GM12878 (cell line): ENCODE measurements around the gene TEX9. TPM values are rescaled to one million over a fixed set of nuclear protein-coding genes. Genes with fewer than 3 reads are reported as not detected.

Source experiments
- ATAC-seq: fragments of 200-7000 bp; cut with Tn5 transposase; 3 replicates; pipeline ENCODE4 v1.9.1; 2020; ENCODE audit warnings: mild to moderate bottlenecking, moderate library complexity
- BruUV-seq: library from RNA; stranded (reverse); fragments of 400-500 nt; replicated peaks from 2 replicates; lab custom pipeline; 2021; lab: Mats Ljungman, UMichigan
- CTCF ChIA-PET: fragments of 300-600 bp; sonication (Branson Sonifier 250); formaldehyde crosslinking; extraction: SDS; loops from one replicate; lab custom pipeline; 2021; ENCODE audit warnings: inconsistent platforms; lab: Yijun Ruan, JAX
- POLR2A ChIA-PET: fragments of 350-600 bp; formaldehyde crosslinking; extraction: SDS; loops from one replicate; lab custom pipeline; 2021; ENCODE audit warnings: inconsistent platforms; lab: Charles Lee
- RAD21 ChIA-PET: fragments of 300-600 bp; sonication (Branson Sonifier 250); formaldehyde crosslinking; loops from one replicate; lab custom pipeline; 2023; ENCODE audit warnings: antibody characterized with exemption; ENCODE audit not compliant: unreplicated experiment; lab: Charles Lee
- SMC1A ChIA-PET: fragments of 300-600 bp; sonication (Branson Sonifier 250); formaldehyde crosslinking; loops from one replicate; lab custom pipeline; 2023; ENCODE audit not compliant: unreplicated experiment, uncharacterized antibody; lab: Charles Lee
- DNase-seq: peaks from one replicate; pipeline ENCODE4 v3.0.0-alpha.2; 2011; ENCODE audit warnings: low read depth, low spot score
- FAIRE-seq: peaks from 3 replicates; lab custom pipeline; 2011; peaks lifted over from hg19 to GRCh38; lab: Jason Lieb, UNC
- H2AFZ ChIP-seq: 2 replicates; pipeline ENCODE4 v1.6.0; 2011; ENCODE audit warnings: low read depth, low read length, control low read depth; ENCODE audit not compliant: control insufficient read depth
- H3K27ac ChIP-seq: 2 replicates; pipeline ENCODE4 v1.5.1; 2011; ENCODE audit warnings: control low read depth; ENCODE audit not compliant: control insufficient read depth, insufficient read depth
- H3K27me3 ChIP-seq, 2 experiments: replicated peaks in 1 of 2; 2 replicates each; pipeline versions ENCODE4 v1.6.0 to v1.6.1; 2011; ENCODE audit warnings: low read length in 1 of 2; ENCODE audit not compliant: control insufficient read depth in 2 of 2, insufficient read depth in 2 of 2
- H3K36me3 ChIP-seq, 2 experiments: 2 replicates each; pipeline ENCODE4 v1.5.1; 2011; ENCODE audit warnings: low read length in 1 of 2; ENCODE audit not compliant: control insufficient read depth in 2 of 2, insufficient read depth in 2 of 2
- H3K4me1 ChIP-seq: 2 replicates; pipeline ENCODE4 v1.6.1; 2011; ENCODE audit warnings: mild to moderate bottlenecking, low read length, moderate library complexity, mixed read lengths; ENCODE audit not compliant: control insufficient read depth, insufficient read depth
- H3K4me2 ChIP-seq: 2 replicates; pipeline ENCODE4 v1.6.0; 2011; ENCODE audit warnings: control low read depth; ENCODE audit not compliant: control insufficient read depth, insufficient read depth
- H3K4me3 ChIP-seq: fragments of 200-600 bp; sonication (generic); 2 replicates; pipeline ENCODE4 v1.5.1; 2016
- H3K79me2 ChIP-seq: 2 replicates; pipeline ENCODE4 v1.6.0; 2011; ENCODE audit warnings: low read length; ENCODE audit not compliant: control insufficient read depth, insufficient read depth
- H3K9ac ChIP-seq: 2 replicates; pipeline ENCODE4 v1.8.0; 2011; ENCODE audit warnings: low read length, control low read depth, mixed read lengths; ENCODE audit not compliant: control insufficient read depth, insufficient read depth
- H3K9me3 ChIP-seq: replicated peaks from 3 replicates; pipeline ENCODE4 v1.5.1; 2011; ENCODE audit warnings: mild to moderate bottlenecking, low read length; ENCODE audit not compliant: control insufficient read depth, insufficient read depth
- H4K20me1 ChIP-seq: 2 replicates; pipeline ENCODE4 v1.6.0; 2011; ENCODE audit not compliant: control insufficient read depth, insufficient read depth
- IRF5 ChIP-seq: fragments of 450-650 bp; IDR thresholded peaks from 2 replicates; pipeline ENCODE4 v1.6.1; 2017; ENCODE audit warnings: borderline replicate concordance
- MEF2B ChIP-seq: fragments of 450-650 bp; IDR thresholded peaks from 2 replicates; pipeline ENCODE4 v1.6.1; 2018; ENCODE audit warnings: mild to moderate bottlenecking, moderate library complexity; ENCODE audit not compliant: partially characterized antibody, poor library complexity, severe bottlenecking
- NFYB ChIP-seq: IDR thresholded peaks from 2 replicates; pipeline ENCODE4 v1.6.1; 2011; ENCODE audit warnings: low read depth, mild to moderate bottlenecking, low read length, improper control_type of control experiment, moderate library complexity; ENCODE audit not compliant: insufficient read depth
- PAX5 ChIP-seq: IDR thresholded peaks from 2 replicates; pipeline ENCODE4 v1.6.1; 2011; ENCODE audit warnings: low read depth, low read length, borderline replicate concordance
- RFX5 ChIP-seq: IDR thresholded peaks from 2 replicates; pipeline ENCODE4 v1.6.1; 2011; ENCODE audit warnings: low read depth, low read length, improper control_type of control experiment
- STAT1 ChIP-seq: fragments of 450-650 bp; conservative IDR thresholded peaks from 2 replicates; pipeline ENCODE4 v1.6.1; 2014; ENCODE audit warnings: antibody characterized with exemption, mild to moderate bottlenecking
- USF2 ChIP-seq: IDR thresholded peaks from 2 replicates; pipeline ENCODE4 v1.6.1; 2011; ENCODE audit warnings: low read depth, low read length, improper control_type of control experiment, borderline replicate concordance
- ZBTB40 ChIP-seq: fragments of 450-650 bp; IDR thresholded peaks from 2 replicates; pipeline ENCODE4 v1.6.1; 2016; ENCODE audit warnings: mild to moderate bottlenecking, moderate library complexity, borderline replicate concordance
- ZNF622 ChIP-seq: fragments of 450-650 bp; IDR thresholded peaks from 2 replicates; pipeline ENCODE4 v1.6.1; 2017; ENCODE audit warnings: mild to moderate bottlenecking, inconsistent platforms
- WGBS: methylation state at CpG from one replicate; pipeline ENCODE4 v1.1.6; 2016; ENCODE audit warnings: low lambda C conversion rate; ENCODE audit not compliant: insufficient replicate concordance, insufficient coverage; ENCODE audit errors: missing lambda C conversion rate; 5-methylcytosine and 5-hydroxymethylcytosine counted together
- in situ Hi-C: fragments of 300-500 bp; cut with MboI; formaldehyde crosslinking; loops from 9 replicates; pipeline ENCODE4 v1.14.3; 2018; ENCODE audit warnings: mixed read lengths
- intact Hi-C: fragments of 100-400 bp; cut with micrococcal nuclease; formaldehyde crosslinking; loops from one replicate; pipeline ENCODE4 v1.14.2; 2022; ENCODE audit not compliant: unreplicated experiment
- polyA plus RNA-seq, 11 experiments: library from polyadenylated mRNA; depleted of rRNA in 4 of 11; unstranded in 6 of 11; stranded (reverse) in 5 of 11; fragments of >200 nt; fragmentation: Nextera tagmentation in 4 of 11; fragmentation: Illumina TruSeq in 1 of 11; extraction: Ambion mirVana in 4 of 11; extraction: Trizol in 1 of 11; gene quantifications; 1 replicate in 1 of 11; 2 replicates in 10 of 11; pipeline versions ENCODE4 v1.2.1 to v1.2.3, GENCODE V29; 2011 to 2016; ENCODE audit warnings: inconsistent platforms in 2 of 11, missing spikeins in 2 of 11, low read depth in 1 of 11
- total RNA-seq, 4 experiments: library from RNA; depleted of rRNA in 3 of 4; stranded (reverse); fragments of >200 nt in 3 of 4; fragmentation: Illumina TruSeq in 1 of 4; extraction: Trizol in 1 of 4; gene quantifications; 2 replicates each; pipeline versions ENCODE4 v1.2.1 to v1.2.3, GENCODE V29; 2013 to 2021

Gene TEX9
- total and polyA plus RNA-seq, 10 of the 15 experiments (the other 5 are each of a cell fraction or from before 2014, with no cell fraction given): 9.0 to 155 (median 70.0) TPM

GRCh38 chr15:56440214-56440770 is 75.1 kb downstream of the TEX9 start (continued):
- no peak for TF ChIP-seq IRF5
- no peak for TF ChIP-seq RFX5

- no peaks in the 10 kb centered on the region for H3K79me2 ChIP-seq
- no peak overlapping the region for H2AFZ ChIP-seq
- H3K4me1 ChIP-seq: no peaks in the 10 kb centered on the region
- BruUV-seq: no TSS peak
- no peaks in the 10 kb centered on the region for H3K27me3 ChIP-seq
- intact Hi-C loops: no loop called here
- no peak for FAIRE-seq
- WGBS: 100% methylated on average over 3 of the region's 3 CpGs
- no peaks in the 10 kb centered on the region for H3K36me3 ChIP-seq
- CTCF ChIA-PET: interaction anchor here (0.9 kb wide), 1 partner anchor 9 kb away, joined by 3 read pairs; no protein-coding TSS in a partner anchor
- DNase-seq: no peak
- H3K9ac ChIP-seq: no peak overlapping the region
- no peak for ATAC-seq
- POLR2A ChIA-PET: no interaction called here
- RAD21 ChIA-PET: no interaction called here
- H3K4me2 ChIP-seq: no peak overlapping the region
- H4K20me1 ChIP-seq: no peaks in the 10 kb centered on the region
- no peak for TF ChIP-seq NFYB
- TF ChIP-seq ZNF622: no peak
- no peak for TF ChIP-seq USF2
- no peak for TF ChIP-seq PAX5
- TF ChIP-seq ZBTB40: no peak
- TF ChIP-seq STAT1: no peak
- TF ChIP-seq MEF2B: no peak
- H3K27ac ChIP-seq: no peak overlapping the region
- no peak overlapping the region for H3K4me3 ChIP-seq
- SMC1A ChIA-PET: no interaction called here
- H3K9me3 ChIP-seq: no peaks in the 10 kb centered on the region
- in situ Hi-C loops: loop anchor here (25.0 kb wide), 1 partner anchor 780 kb away; no protein-coding TSS in a partner anchor
Observed at GRCh38 chr15:56442354-56442753, 77.1 kb downstream of the TEX9 start.
